Stimulated activated CD4-positive, alpha-beta T cell treated with anti-CD3 and anti-CD28 coated beads, Interleukin-12 subunit alpha, Interleukin-12 subunit beta, amount 100 ng/mL, for 24 hours (primary cell): ENCODE results near the gene RAMP1.

ENCODE experiments used
- DNase-seq, 2 experiments: peaks; one replicate each; pipeline ENCODE4 v3.0.0-alpha.2; 2020; ENCODE audit warnings: low read depth in 2 of 2

RAMP1 gene

GRCh38 chr2:237895544-237896506 lies 36.4 kb downstream of the RAMP1 start:
- no peak for DNase-seq

GRCh38 chr2:237896507-237896892 lies 37.1 kb downstream of the RAMP1 start:
- DNase-seq, result no peak

- no peak for DNase-seq
Observed at GRCh38 chr2:237896956-237897355, 37.5 kb downstream of the RAMP1 start.

- no peak for DNase-seq
Observed at GRCh38 chr2:237898057-237898414, 38.6 kb downstream of the RAMP1 start.

- DNase-seq, result no peak
Observed at GRCh38 chr2:237900891-237901831, 41.7 kb downstream of the RAMP1 start.

- no peak for DNase-seq
Observed at GRCh38 chr2:237901932-237902850, 42.8 kb downstream of the RAMP1 start.

GRCh38 chr2:237904831-237905599 lies 45.6 kb downstream of the RAMP1 start:
- no peak for DNase-seq

GRCh38 chr2:237907144-237907543 lies 47.7 kb downstream of the RAMP1 start:
- DNase-seq, result no peak

- no peak for DNase-seq
Observed at GRCh38 chr2:237909075-237909695, 49.8 kb downstream of the RAMP1 start.

- DNase-seq, result no peak
Observed at GRCh38 chr2:237909801-237910475, 50.5 kb downstream of the RAMP1 start.

GRCh38 chr2:237910576-237911362 lies 51.3 kb downstream of the RAMP1 start:
- DNase-seq, result no peak

- no peak for DNase-seq
Observed at GRCh38 chr2:237911363-237912017, 52.1 kb downstream of the RAMP1 start.

- DNase-seq, result no peak
Observed at GRCh38 chr2:237912271-237913192, 53.1 kb downstream of the RAMP1 start.

GRCh38 chr2:237913193-237913917 lies 53.9 kb downstream of the RAMP1 start:
- DNase-seq, result no peak

GRCh38 chr2:237915576-237915975 lies 56.2 kb downstream of the RAMP1 start:
- DNase-seq, result no peak

- no peak for DNase-seq
Observed at GRCh38 chr2:237916296-237916695, 56.9 kb downstream of the RAMP1 start.
